Prostate gland (tissue), 2 donors: ENCODE results near the gene NET1. TPM values are rescaled to one million over a fixed set of nuclear protein-coding genes. Genes with fewer than 3 reads are reported as not detected.

Experiments used
- DNase-seq: peaks from one replicate; pipeline ENCODE4 v3.0.0-alpha.2; 2019; ENCODE audit warnings: low spot score
- H3K27ac ChIP-seq, 2 donors: fragments of 200-600 bp; sonication (generic); 2 replicates each; pipeline ENCODE4 v1.5.1; 2017 to 2019
- H3K27me3 ChIP-seq: fragments of 200-600 bp; sonication (generic); replicated peaks from 2 replicates; pipeline ENCODE4 v1.5.1; 2019; ENCODE audit not compliant: insufficient read depth
- H3K36me3 ChIP-seq, 2 donors: fragments of 200-600 bp; sonication (generic); 1 replicate in 1 of 2; 2 replicates in 1 of 2; pipeline versions ENCODE4 v1.5.1 to v1.8.1; 2017 to 2019
- H3K4me1 ChIP-seq: fragments of 200-600 bp; sonication (generic); replicated peaks from 2 replicates; pipeline ENCODE4 v1.5.1; 2019
- H3K4me3 ChIP-seq, 2 donors: fragments of 200-600 bp; sonication (generic); 2 replicates each; pipeline ENCODE4 v1.5.1; 2017 to 2019
- H3K9me3 ChIP-seq: fragments of 200-600 bp; sonication (generic); 2 replicates; pipeline ENCODE4 v1.5.1; 2017
- POLR2A ChIP-seq: fragments of 450-650 bp; IDR thresholded peaks from one replicate; pipeline ENCODE4 v1.6.1; 2016; ENCODE audit warnings: antibody characterized with exemption, mild to moderate bottlenecking
- POLR2AphosphoS5 ChIP-seq: sonication (generic); formaldehyde crosslinking; IDR thresholded peaks from one replicate; pipeline ENCODE4 v1.6.1; 2017; ENCODE audit warnings: antibody characterized with exemption
- WGBS: methylation state at CpG from one replicate; pipeline ENCODE4 v1.1.5; 2018; 5-methylcytosine and 5-hydroxymethylcytosine counted together
- intact Hi-C: fragments of 100-400 bp; cut with DNase I; formaldehyde crosslinking; loops from one replicate; pipeline ENCODE4 v1.14.2; 2022
- total RNA-seq, 2 donors: library from RNA; depleted of rRNA; stranded (reverse); fragments of >200 nt; gene quantifications; one replicate each; pipeline ENCODE4 v1.1.0, GENCODE V29; 2016
- TF ChIP-seq, protein P1 (sequence below), 4 experiments: fragments of 200-600 bp in 2 of 4; fragments of 450-650 bp in 2 of 4; sonication (generic) in 2 of 4; IDR thresholded peaks; 1 replicate in 3 of 4; 2 replicates in 1 of 4; pipeline ENCODE4 v1.5.1; 2016 to 2019; ENCODE audit warnings: antibody characterized with exemption in 4 of 4, mild to moderate bottlenecking in 2 of 4, moderate library complexity in 2 of 4

NET1 gene
- total RNA-seq, 2 donors from 2014 or later = 55.6 to 77.6 TPM

- Histone ChIP-seq H3K9me3 (no peaks in the 10 kb centered on the region), H3K27ac (peak overlapping the region in 1 of 2 donors; percentile 24), H3K4me1 (peaks cover 21% of the 10 kb centered on the region), H3K27me3 (no peaks in the 10 kb centered on the region), H3K36me3 (no peaks in the 10 kb centered on the region), H3K4me3 (no peak overlapping the region)
- DNase-seq = no peak
- intact Hi-C loops = no loop called here
- WGBS = 73% methylated on average over 14 of the region's 14 CpGs
- no peak for TF ChIP-seq POLR2A
- TF ChIP-seq, protein P1, sequence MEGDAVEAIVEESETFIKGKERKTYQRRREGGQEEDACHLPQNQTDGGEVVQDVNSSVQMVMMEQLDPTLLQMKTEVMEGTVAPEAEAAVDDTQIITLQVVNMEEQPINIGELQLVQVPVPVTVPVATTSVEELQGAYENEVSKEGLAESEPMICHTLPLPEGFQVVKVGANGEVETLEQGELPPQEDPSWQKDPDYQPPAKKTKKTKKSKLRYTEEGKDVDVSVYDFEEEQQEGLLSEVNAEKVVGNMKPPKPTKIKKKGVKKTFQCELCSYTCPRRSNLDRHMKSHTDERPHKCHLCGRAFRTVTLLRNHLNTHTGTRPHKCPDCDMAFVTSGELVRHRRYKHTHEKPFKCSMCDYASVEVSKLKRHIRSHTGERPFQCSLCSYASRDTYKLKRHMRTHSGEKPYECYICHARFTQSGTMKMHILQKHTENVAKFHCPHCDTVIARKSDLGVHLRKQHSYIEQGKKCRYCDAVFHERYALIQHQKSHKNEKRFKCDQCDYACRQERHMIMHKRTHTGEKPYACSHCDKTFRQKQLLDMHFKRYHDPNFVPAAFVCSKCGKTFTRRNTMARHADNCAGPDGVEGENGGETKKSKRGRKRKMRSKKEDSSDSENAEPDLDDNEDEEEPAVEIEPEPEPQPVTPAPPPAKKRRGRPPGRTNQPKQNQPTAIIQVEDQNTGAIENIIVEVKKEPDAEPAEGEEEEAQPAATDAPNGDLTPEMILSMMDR (IDR thresholded peaks at IDR 0.05) = no peak
- TF ChIP-seq POLR2AphosphoS5 = no peak
Measured at GRCh38 chr10:5502571-5503476, 90.5 kb downstream of the NET1 start.

DNA sequence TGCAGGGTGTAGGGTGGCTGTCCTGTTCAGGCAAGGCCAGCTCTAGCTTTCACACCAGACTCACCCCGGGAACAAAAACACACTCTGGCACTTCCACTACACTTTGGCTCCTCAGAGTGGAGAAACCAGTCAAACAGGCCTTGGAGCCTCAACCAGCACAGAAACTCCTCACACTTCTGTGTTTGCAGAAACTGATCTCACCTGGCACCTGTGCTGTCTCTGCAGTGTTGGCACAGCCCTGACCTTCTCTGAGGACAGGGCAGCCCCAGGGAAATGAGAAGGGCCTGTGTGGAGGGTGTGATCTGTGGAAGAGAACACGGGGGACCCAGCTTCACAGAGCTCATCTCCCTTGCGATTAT, 91.1 kb downstream of the NET1 start:
- peak overlapping the region in 1 of 2 donors; percentile 41 for H3K27ac ChIP-seq
- no peak for TF ChIP-seq POLR2A
- peak; percentile 95 for TF ChIP-seq POLR2AphosphoS5
- 61% methylated on average over 3 of the region's 3 CpGs for WGBS
- no peak overlapping the region for H3K4me3 ChIP-seq
- peak; percentile 93 for DNase-seq
- peaks cover 21% of the 10 kb centered on the region for H3K4me1 ChIP-seq
- intact Hi-C loops = no loop called here
- no peaks in the 10 kb centered on the region for H3K27me3 ChIP-seq
- H3K9me3 ChIP-seq = no peaks in the 10 kb centered on the region
- H3K36me3 ChIP-seq = no peaks in the 10 kb centered on the region

- no peak overlapping the region for H3K4me3 ChIP-seq
Measured at GRCh38 chr10:5504146-5505072, 92.1 kb downstream of the NET1 start.

DNA sequence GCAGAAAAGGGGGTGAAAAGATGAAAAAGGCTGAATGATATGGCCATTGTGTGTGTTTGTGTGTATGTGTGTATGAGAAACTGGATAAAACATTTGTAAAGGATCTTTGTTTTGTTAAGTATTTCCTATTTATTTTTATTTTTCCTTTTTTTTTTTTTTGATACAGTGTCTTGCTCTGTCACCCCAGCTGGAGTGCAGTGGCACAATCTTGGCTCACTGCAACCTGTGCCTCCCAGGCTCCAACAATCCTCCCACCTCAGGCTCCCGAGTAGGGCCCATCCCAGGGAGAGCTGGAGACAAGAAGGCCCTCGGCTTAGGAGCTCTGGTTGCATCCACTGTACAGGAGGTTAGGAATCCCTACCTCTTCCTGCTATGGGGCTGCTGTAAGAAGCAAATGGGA, 93.9 kb downstream of the NET1 start:
- TF ChIP-seq POLR2A (no peak), POLR2AphosphoS5 (no peak)
- TF ChIP-seq, protein P1 (IDR thresholded peaks at IDR 0.05) = no peak
- Histone ChIP-seq H3K27ac (no peak overlapping the region), H3K4me3 (no peak overlapping the region), H3K36me3 (no peaks in the 10 kb centered on the region), H3K4me1 (peaks cover 19% of the 10 kb centered on the region), H3K9me3 (no peaks in the 10 kb centered on the region), H3K27me3 (no peaks in the 10 kb centered on the region)
- intact Hi-C loops = no loop called here
- 60% methylated on average over 2 of the region's 2 CpGs for WGBS
- DNase-seq = no peak

More at GRCh38 chr10:5504146-5505072, 92.1 kb downstream of the NET1 start:
- WGBS = 42% methylated on average over 18 of the region's 18 CpGs
- peaks cover 21% of the 10 kb centered on the region for H3K4me1 ChIP-seq
- peak; percentile 30 for DNase-seq
- H3K27ac ChIP-seq = peak overlapping the region; percentile 29 to 41
- H3K36me3 ChIP-seq = no peaks in the 10 kb centered on the region
- TF ChIP-seq POLR2A (no peak), POLR2AphosphoS5 (no peak)
- TF ChIP-seq, protein P1 (IDR thresholded peaks at IDR 0.05) = no peak
- intact Hi-C loops = no loop called here
- H3K27me3 ChIP-seq = no peaks in the 10 kb centered on the region
- H3K9me3 ChIP-seq = no peaks in the 10 kb centered on the region
